ENCODE measurements around the gene CXCL13. TPM values are rescaled to one million over a fixed set of nuclear protein-coding genes. Genes with fewer than 3 reads are reported as not detected.

Gene CXCL13
- total and polyA plus RNA-seq, 2 of the 13 experiments (the other 11 are each of a cell fraction or from before 2014, with no cell fraction given): not detected

DNA sequence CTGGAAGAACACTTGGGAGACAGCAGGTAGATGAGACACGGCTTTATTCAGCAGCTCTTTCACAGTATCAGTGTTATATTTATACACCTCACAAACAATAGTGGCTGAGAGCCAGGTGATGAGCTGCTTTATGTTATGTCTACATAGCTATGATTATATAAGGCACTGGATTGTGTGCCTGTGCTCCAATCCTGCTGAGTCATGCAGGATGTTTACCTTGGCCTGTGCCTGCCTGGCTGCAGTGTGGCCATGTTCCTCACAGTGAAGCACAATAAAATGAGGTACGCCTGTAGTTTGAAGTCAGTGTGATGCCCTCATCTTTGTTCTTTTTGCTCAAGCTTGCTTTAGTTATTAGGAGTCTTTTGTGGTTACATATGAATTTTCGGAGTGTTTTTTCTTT lies 31.3 kb downstream of the CXCL13 start (continued):
- TF ChIP-seq, protein P1, sequence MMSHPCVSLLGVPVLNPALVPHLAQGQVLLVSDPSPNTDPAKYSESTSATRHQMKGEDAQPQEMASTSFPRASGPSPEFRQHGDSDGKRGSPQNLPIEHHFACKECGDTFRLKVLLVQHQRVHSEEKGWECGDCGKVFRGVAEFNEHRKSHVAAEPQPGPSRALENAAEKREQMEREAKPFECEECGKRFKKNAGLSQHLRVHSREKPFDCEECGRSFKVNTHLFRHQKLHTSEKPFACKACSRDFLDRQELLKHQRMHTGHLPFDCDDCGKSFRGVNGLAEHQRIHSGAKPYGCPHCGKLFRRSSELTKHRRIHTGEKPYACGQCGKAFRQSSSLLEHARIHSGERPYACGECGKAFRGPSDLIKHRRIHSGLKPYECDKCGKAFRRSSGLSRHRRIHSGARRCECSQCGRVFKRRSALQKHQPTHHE (CRISPR knock-in tag; IDR thresholded peaks at IDR 0.05; ENCODE audit: borderline replicate concordance): no peak
- TF ChIP-seq ZNF138 (CRISPR knock-in tag; IDR thresholded peaks at IDR 0.05; ENCODE audit: low read depth): no peak
- TF ChIP-seq EZH2 (conservative IDR thresholded peaks at IDR 0.05; ENCODE audit: low read depth, low read length): no peak
- TF ChIP-seq, protein P2, sequence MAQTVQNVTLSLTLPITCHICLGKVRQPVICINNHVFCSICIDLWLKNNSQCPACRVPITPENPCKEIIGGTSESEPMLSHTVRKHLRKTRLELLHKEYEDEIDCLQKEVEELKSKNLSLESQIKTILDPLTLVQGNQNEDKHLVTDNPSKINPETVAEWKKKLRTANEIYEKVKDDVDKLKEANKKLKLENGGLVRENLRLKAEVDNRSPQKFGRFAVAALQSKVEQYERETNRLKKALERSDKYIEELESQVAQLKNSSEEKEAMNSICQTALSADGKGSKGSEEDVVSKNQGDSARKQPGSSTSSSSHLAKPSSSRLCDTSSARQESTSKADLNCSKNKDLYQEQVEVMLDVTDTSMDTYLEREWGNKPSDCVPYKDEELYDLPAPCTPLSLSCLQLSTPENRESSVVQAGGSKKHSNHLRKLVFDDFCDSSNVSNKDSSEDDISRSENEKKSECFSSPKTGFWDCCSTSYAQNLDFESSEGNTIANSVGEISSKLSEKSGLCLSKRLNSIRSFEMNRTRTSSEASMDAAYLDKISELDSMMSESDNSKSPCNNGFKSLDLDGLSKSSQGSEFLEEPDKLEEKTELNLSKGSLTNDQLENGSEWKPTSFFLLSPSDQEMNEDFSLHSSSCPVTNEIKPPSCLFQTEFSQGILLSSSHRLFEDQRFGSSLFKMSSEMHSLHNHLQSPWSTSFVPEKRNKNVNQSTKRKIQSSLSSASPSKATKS (CRISPR knock-in tag; IDR thresholded peaks at IDR 0.05): no peak
- no peak for TF ChIP-seq ATF1 (CRISPR knock-in tag; IDR thresholded peaks at IDR 0.05)
- peak; percentile 41; the same call in 1 of the 2 replicates for TF ChIP-seq REXO4 (CRISPR knock-in tag; IDR thresholded peaks at IDR 0.05; ENCODE audit: borderline replicate concordance)
- no peak for TF ChIP-seq EEA1 (CRISPR knock-in tag; IDR thresholded peaks at IDR 0.05; ENCODE audit: borderline replicate concordance)
- peak; percentile 74 for TF ChIP-seq JUND (CRISPR knock-in tag; IDR thresholded peaks at IDR 0.05)
- TF ChIP-seq, protein P3, sequence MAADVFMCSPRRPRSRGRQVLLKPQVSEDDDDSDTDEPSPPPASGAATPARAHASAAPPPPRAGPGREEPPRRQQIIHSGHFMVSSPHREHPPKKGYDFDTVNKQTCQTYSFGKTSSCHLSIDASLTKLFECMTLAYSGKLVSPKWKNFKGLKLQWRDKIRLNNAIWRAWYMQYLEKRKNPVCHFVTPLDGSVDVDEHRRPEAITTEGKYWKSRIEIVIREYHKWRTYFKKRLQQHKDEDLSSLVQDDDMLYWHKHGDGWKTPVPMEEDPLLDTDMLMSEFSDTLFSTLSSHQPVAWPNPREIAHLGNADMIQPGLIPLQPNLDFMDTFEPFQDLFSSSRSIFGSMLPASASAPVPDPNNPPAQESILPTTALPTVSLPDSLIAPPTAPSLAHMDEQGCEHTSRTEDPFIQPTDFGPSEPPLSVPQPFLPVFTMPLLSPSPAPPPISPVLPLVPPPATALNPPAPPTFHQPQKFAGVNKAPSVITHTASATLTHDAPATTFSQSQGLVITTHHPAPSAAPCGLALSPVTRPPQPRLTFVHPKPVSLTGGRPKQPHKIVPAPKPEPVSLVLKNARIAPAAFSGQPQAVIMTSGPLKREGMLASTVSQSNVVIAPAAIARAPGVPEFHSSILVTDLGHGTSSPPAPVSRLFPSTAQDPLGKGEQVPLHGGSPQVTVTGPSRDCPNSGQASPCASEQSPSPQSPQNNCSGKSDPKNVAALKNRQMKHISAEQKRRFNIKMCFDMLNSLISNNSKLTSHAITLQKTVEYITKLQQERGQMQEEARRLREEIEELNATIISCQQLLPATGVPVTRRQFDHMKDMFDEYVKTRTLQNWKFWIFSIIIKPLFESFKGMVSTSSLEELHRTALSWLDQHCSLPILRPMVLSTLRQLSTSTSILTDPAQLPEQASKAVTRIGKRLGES (CRISPR knock-in tag; IDR thresholded peaks at IDR 0.05; ENCODE audit: borderline replicate concordance): no peak
- 0 out of 2 replicates have a peak, but pooled peaks have one; percentile 16 for TF ChIP-seq TBX3 (IDR thresholded peaks at IDR 0.05; ENCODE audit: borderline replicate concordance)
- no peak for TF ChIP-seq ZNF7 (CRISPR knock-in tag; IDR thresholded peaks at IDR 0.05)
- TF ChIP-seq NR0B2 (CRISPR knock-in tag; IDR thresholded peaks at IDR 0.05): no peak
- TF ChIP-seq RAD51 (IDR thresholded peaks at IDR 0.05; ENCODE audit: borderline replicate concordance): no peak
- TF ChIP-seq, protein P4, sequence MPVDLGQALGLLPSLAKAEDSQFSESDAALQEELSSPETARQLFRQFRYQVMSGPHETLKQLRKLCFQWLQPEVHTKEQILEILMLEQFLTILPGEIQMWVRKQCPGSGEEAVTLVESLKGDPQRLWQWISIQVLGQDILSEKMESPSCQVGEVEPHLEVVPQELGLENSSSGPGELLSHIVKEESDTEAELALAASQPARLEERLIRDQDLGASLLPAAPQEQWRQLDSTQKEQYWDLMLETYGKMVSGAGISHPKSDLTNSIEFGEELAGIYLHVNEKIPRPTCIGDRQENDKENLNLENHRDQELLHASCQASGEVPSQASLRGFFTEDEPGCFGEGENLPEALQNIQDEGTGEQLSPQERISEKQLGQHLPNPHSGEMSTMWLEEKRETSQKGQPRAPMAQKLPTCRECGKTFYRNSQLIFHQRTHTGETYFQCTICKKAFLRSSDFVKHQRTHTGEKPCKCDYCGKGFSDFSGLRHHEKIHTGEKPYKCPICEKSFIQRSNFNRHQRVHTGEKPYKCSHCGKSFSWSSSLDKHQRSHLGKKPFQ (CRISPR knock-in tag; IDR thresholded peaks at IDR 0.05; ENCODE audit: insufficient replicate concordance): no peak
- no peak for TF ChIP-seq ZBTB7B (CRISPR knock-in tag; IDR thresholded peaks at IDR 0.05)
